HG02642 (cell line): ENCODE measurements around the gene TRIM37.
A peak's percentile ranks its signal among the peaks of the same experiment; 100 is the strongest.
"Not testable (repeated sequence)": the region's sequence is repeated elsewhere in the genome, so short reads cannot be mapped to it uniquely, and the experiment has no call there.

ENCODE experiments used
- ATAC-seq: cut with Tn5 transposase; IDR thresholded peaks from one replicate; pipeline ENCODE4 v1.9.1; 2021; ENCODE audit warnings: mild to moderate bottlenecking; ENCODE audit not compliant: unreplicated experiment, poor library complexity

The TRIM37 gene

DNA sequence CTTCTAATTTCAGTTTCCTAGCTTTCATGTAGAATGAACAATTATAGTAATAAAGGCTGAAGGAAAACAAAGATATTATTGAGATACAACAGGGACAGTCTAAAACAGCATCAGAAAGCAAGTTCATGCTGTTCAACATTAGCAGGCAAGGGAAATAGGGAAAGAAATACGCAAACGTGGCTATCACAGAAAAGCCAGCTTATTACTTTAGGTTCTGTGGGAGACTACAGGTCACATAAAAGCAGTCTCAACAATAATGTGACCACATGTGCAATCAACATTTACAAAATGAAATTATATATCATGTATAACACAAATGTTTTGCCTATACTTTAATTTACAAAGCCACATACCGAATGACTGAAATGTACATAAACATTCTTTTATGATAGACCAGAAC lies 4.9 kb upstream of the TRIM37 start:
- no peak for ATAC-seq

DNA sequence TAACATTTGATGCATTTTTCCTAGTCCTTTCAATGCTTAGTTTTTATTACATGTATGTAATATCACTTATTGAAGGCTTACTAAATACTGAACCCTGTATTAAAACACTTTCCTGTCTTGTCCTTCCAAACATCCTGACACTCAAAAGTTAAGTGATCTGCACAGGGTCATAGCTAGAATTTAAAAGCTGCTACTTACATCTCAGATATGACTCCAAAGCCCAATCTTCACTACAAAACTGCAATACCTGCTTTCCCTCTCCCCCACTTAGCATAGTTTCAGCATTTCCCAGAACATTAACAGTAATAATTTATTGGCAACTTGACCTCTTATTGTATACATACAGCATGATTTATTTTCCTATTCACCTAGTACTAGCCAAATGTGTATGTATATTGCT lies 4.3 kb upstream of the TRIM37 start:
- no peak for ATAC-seq

DNA sequence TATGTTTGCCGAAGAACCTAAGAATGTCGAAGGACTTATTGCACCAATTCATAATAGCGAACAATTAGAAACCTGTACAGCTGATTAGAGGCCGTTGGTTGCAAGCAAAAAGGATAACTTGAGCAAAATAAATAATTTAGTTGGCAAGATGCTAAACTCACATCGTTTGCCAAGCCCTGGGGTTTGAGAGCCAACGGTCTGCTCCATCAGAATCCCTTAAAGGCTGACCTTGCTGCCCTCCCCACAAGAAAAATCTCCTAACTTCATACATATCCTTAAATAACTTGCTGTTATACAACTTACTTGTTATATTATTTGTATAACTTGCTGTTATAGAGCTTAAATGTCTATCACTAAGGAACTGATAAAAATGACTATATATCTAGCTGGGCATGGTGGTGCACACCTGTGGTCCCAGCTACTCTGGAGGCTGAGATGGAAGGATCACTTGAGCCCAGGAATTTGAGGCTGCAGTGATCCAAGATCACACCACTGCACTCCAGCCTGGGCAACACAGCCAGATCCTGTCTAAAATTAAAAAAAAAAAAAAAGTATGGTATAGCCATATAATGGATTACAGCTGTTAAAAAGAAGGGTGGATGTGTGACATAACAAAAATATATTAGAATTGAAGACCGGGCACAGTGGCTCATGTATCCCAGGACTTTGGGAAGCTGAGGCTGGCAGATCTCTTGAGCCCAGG lies 1.9 kb upstream of the TRIM37 start:
- ATAC-seq: no peak

DNA sequence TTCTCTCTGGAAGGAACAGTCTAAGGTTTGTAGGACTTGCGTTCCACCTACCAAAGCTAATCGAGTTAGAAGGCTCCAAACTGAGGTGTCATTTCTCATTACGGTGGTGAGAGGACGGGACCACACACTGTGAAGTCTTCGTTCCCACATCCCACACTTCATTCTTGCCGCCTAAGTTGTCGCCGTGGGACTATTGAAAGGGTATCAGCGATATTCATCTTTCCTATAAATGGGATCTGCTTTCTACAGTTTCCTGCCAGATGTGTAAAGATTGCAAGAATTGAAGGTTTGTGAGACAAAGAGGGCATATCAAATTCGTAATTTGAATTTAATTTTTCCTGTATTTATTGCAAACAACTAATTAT lies 608 bp upstream of the TRIM37 start:
- ATAC-seq: no peak

DNA sequence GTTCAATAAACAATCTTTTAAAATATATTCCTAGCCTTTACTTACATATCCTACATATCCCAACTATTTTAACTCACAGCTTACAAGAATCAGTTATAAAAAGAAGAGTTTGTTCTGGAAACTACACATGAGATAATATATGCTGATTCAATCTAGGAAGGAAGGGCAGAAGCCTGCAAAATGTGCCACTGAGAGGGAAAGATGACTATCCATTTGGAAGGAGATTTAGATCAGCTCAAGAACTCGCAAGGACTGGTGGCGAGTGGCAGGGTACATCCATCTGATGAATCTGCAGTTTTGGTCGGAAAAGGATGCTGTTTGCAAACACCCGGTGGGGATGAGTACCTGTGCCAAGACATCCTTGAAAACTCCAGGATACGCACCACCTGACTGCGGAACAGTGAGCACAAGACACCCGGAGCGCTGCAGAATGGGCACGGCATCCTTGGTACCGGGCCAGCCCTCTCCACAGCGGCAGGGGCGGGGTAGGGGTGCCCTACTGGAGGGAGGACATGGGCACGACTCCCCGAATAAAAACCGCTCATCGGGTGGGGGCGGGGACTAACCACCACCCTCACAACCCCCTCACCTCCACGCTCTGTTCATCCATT lies 723 bp downstream of the TRIM37 start:
- ATAC-seq: peak; percentile 33

DNA sequence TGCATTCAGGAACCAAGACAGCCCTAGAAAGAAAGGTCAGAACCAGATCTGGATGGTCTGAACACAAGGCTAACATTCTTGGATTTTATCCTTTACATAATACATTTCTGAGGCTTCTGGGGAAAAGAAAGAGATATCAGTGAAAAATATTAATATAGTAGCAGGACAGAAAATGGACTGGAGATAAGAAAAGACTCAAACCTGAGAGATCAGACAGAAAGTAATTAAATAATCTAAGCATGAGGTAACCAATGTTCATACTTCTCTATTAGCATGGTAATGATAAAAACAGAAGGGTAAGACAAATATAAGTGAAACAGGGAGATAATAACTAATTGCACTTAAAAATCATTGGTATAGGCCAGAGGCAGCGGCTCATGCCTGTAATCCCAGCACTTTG lies 5.5 kb downstream of the TRIM37 start:
- no peak for ATAC-seq

DNA sequence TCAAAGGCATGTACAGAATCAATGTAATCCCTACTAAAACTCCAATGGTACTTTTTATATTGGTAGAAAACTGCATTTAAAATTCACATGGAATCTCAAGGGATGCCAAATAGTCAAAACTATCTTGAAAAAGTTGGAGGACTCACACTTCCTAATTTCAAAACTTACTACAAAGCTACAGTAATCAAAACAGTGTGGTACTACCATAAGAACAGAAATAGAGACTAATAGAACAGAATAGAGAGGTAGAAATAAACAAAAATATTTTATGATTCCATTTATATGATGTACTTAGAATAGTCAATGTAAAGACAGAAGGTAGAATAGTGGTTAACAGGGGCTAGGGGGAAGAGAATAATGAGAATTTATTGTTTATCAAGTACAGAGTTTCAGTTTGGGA lies 8.8 kb downstream of the TRIM37 start:
- no peak for ATAC-seq

DNA sequence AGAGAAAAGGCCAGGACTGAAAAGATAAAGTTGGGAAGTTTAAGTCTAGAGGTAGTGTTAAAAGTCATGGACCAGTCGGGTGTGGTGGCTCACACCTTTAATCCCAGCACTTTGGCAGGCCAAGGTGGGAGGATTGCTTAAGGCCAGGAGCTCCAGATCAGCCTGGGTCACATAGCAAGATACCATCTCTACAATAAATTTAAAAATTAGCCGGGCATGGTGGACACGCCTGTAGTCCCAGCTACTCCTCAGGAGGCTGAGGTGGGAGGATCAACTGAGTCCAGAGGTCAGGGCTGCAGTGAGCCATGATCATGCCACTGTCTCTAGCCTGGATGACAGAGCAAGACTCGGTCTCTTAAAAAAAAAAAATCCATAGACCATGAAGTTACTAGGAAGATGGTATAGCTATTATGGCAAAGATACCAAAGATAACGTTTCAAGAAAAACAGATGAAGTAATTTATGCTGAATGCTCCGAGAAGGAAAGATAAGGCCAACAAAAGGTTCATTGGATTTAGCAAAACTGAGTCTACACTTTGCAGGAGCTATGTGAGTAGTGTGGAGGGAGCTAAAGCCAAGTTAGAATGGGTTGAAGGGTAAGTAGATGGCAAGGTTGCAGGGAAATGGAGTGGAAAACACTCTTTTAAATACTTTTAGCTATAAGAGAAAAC lies 11.7 kb downstream of the TRIM37 start:
- no peak for ATAC-seq

DNA sequence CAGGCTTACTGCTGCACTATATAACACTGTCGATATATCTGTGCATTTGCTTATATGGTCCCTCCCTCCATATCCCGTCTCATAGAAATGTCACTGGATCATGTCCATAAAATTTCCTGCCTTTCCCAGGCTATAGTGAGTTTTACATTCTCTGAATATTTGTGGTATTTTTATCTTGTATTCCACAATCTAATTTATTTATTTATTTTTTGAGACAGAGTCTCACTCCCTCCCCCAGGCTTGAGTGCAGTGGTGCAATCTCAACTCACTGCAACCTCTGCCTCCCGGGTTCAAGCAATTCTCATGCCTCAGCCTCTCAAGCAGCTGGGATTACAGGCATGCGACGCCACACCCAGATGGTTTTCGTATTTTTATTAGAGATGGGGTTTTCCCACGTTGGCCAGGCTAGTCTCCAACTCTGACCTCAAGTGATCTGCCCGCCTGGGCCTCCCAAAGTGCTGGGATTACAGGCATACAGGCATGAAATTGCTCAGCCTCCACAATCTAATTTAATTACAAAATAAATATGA lies 12.9 kb downstream of the TRIM37 start:
- no peak for ATAC-seq

DNA sequence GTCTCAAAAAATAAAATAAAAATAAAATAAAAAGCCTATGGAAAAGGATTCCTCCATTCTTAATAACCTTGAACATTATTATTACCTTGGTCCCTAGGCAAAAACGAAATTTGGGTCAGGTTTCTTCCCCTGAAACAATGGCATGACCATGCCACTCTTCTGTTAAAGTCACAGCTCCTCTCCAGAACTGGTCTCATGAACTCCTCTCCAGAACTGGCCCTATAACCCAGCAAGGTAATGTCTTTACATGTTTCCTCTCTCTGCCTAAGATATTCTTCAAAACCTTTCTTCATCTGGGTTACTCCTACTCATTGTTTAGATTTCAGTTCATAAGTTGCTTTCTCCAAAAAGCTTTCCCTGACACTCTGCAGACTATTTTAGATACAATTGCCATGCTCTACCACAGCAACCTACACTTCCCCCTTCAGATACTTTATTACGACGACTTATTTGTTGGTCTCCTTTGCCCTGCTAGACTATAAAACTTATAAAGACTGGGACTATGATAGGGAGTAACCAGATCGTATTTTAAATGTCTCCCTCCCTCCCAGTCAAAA lies 13.5 kb downstream of the TRIM37 start:
- ATAC-seq: no peak

DNA sequence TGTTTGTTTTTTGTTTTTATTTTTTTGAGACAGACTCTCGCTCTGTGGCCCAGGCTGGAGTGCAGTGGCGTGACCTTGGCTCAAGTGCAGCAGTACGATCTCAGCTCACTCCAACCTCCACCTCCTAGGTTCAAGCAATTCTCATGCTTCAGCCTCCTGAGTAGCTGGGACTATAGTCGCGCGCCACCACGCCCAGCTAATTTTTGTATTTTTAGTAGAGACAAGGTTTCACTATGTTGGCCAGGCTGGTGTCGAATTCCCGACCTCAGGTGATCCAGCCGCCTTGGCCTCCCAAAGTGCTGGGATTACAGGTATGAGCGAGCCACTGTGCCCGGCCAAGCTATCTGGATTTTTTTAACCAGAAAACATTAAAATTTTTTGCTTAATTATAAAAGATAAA lies 16.1 kb downstream of the TRIM37 start:
- not testable (repeated sequence) for ATAC-seq

DNA sequence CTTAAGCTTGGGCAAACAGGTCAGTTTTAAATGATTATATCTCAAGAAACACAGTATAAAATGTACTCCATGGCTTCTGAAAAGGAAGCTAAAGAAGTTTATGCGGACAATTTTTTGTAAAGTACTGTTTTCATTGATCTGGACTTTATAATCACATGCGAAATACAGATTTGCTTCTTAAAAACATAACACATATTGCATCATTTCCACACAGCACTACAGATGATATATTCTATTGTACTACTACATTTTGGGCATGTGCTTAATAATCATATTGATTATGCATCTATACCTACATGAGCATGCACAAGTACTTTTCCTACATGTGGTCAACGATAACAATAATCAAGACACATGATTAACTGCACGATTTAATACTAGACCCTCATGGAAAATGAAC lies 22.5 kb downstream of the TRIM37 start:
- ATAC-seq: no peak

DNA sequence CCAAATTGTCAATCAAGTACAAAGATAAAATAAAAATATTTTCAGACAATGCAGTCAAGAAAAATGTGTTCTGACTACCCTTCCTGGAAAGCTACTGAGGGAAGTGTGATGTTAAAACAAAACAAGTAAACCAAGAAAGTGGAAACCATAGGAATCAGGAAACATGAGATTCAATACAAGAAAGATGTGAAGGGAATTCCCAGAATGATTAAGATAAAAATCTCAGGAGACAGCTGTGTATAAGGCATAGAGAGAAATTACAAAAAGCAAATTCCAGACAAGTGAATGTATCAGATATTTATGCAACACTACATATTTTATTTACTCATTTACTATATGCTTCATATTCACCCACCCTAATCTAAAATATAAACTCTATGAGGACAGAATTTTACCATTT lies 32.2 kb downstream of the TRIM37 start:
- no peak for ATAC-seq

DNA sequence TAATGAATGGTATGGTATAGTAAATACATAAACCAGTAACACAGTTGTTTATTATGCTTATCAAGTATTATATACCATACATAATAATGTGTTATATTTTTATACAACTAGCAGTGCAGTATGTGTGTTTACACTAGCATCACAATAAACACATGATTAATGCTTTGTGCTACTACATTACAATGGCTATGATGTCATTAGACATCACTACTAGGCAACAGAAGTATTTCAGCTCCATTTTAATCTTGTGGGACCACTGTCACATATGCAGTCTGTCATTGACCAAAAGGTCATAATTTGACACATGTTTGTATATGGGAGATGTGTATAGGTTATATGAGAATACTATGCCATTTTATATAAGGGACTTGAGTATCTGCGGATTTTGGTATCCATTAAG lies 32.7 kb downstream of the TRIM37 start:
- no peak for ATAC-seq

DNA sequence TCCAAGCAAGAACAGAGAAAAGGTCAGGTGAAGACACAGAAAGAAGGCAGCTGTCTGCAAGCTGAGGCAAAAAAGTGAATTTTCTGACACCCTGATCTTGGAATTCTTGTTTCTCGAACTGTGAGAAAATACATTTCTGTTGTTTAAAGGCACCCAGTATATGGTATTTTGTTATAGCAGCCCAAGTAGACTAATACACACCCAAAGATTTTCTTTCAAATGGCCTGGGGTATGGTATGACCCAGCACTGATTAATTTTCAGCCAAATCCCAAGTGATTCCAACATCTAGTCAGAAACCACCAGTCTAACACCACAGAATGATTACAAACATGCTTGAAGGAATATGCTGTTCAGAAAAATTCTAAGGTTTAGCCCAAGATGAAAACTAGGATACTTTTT lies 36.8 kb downstream of the TRIM37 start:
- no peak for ATAC-seq

DNA sequence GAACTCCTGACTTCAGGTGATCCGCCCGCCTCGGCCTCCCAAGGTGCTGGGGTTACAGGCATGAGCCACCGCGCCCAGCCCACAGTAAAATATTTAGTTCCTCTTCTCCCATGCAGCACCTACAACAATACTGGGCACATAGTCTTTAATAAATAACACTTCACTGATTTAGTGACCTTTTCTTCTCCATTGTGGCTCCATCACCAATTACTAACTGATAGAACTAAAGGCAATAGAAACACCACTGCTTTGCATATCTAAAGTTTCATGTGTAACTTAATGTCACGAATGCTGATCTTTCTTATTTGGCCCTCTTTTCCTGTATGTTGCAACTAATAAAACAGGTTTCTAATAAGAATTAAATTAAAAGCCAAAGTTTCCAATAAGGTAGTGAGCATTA lies 38.9 kb downstream of the TRIM37 start:
- ATAC-seq: no peak

DNA sequence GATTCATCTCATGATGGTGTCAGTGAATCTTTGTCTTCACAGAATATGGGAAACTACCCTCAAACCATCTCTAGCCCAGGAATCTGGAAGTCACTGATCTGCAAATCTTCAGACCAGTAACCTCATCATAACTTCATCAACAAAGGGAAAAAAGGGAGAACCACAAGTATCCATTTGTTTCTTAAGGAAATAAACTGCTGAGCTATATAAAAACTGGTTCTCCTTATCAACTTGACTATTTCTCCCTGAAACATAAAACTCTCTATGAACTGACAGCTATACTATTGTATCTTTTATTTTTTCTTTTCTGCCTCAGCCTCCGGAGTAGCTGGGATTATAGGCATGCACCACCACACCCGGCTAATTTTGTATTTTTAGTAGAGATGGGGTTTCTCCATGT lies 39.3 kb downstream of the TRIM37 start:
- ATAC-seq: no peak

DNA sequence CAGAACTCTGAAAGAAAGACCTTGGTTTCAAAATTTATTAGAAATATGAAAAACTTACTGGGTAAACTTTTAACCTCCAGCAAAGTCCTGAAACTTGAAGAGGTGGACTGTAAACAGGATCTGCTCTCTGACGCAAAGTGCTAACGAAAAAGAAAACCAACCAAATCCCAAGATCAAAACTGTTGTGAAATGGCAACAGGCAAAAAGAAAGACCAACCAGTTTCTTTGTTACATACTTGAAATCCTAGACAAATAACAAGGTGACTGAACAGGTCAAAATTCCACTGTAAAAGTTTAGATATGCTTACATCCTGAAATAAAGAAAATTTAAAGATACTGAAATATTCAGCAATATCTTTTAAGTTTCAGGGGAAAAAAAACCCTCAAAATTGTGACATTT lies 44.2 kb downstream of the TRIM37 start:
- no peak for ATAC-seq

DNA sequence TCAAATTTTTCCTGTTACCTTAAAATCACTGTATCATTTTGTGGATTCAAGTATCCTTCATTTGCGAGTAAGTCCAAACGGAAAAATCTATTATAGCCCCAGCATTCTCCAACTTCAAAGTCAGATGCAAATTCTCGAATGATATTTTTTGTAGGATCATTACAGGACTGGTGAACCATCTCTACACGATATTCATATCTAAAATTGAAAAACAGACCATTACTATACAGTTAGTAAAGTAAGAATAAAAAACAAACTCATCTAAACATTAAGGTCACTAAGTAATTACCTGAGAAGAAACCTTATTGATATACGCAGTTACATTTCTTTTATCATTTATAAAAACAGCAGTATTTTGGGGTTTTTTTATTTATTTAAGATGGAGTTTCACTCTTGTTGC lies 49.8 kb downstream of the TRIM37 start:
- ATAC-seq: no peak

DNA sequence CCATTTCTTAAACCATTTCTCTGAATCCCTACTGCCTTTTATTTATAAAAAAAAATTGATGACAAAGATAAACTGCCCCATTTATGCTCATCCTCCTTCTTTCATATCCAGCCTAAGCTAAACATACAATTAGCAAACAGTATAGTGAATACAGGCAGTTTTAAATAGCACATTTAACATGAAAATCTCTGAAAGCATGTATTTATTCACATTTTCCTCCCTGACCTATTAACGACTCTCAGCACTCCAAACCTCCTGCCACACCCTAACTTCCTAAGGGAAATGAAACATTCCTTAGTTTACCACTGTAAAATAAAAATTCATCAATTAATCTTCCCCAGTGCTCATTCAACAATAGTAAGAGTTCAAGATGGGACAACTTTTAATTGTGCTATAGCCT lies 56.9 kb downstream of the TRIM37 start:
- ATAC-seq: no peak

DNA sequence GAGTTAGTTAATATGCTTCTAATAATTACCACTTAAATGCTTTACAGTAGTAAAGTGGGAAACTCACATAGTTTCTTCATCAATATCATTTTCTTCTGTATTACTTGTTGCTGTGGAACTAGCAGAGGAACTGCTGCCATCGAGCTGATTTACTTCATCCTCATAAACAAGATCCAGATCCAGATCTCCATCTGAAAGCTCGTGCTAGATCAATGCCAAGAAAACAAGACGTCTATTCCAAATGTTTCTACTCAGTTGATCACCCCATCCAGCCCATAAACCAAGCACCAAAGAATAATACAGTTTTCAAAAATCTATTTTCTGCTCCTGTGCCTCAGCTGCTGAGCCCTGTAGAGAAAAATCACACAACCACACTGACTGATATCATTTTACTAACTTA lies 59.1 kb downstream of the TRIM37 start:
- ATAC-seq: no peak
